ENCODE data around the gene RFTN1.

GRCh38 chr3:16377847-16378302, 135.6 kb downstream of the RFTN1 start:
- no peak for TF ChIP-seq POLR2A (IDR thresholded peaks at IDR 0.05; ENCODE audit: low read depth, low read length)
- no peak for TF ChIP-seq POLR2AphosphoS5 (IDR thresholded peaks at IDR 0.05; ENCODE audit: low read depth, low read length)
- no peak for TF ChIP-seq TAF1 (IDR thresholded peaks at IDR 0.05; ENCODE audit: low read depth, low read length)
- TF ChIP-seq SPI1 (IDR thresholded peaks at IDR 0.05; ENCODE audit: low read depth, low read length) = no peak
